GM19099 (cell line): ENCODE measurements around the gene SPDYE4.

Source experiments
- POLR2A ChIP-seq: IDR thresholded peaks from 3 replicates; pipeline ENCODE4 v1.6.1; 2011; ENCODE audit warnings: low read depth; ENCODE audit not compliant: insufficient read length; ENCODE audit errors: extremely low read depth

Gene SPDYE4

GRCh38 chr17:8712698-8713097, 45.6 kb downstream of the SPDYE4 start:
- TF ChIP-seq POLR2A, result no peak

GRCh38 chr17:8711291-8711690, 47.1 kb downstream of the SPDYE4 start:
- TF ChIP-seq POLR2A, result no peak

GRCh38 chr17:8710813-8711212, 47.5 kb downstream of the SPDYE4 start:
- TF ChIP-seq POLR2A, result no peak

- TF ChIP-seq POLR2A, result no peak
Observed at GRCh38 chr17:8709006-8709405, 49.3 kb downstream of the SPDYE4 start.

GRCh38 chr17:8708025-8708461, 50.3 kb downstream of the SPDYE4 start:
- TF ChIP-seq POLR2A, result no peak

- TF ChIP-seq POLR2A, result no peak
Observed at GRCh38 chr17:8707332-8708024, 50.9 kb downstream of the SPDYE4 start.

- TF ChIP-seq POLR2A, result no peak
Observed at GRCh38 chr17:8706431-8706830, 51.9 kb downstream of the SPDYE4 start.

- TF ChIP-seq POLR2A, result no peak
Observed at GRCh38 chr17:8705427-8705826, 52.9 kb downstream of the SPDYE4 start.

GRCh38 chr17:8703001-8703400, 55.3 kb downstream of the SPDYE4 start:
- no peak for TF ChIP-seq POLR2A

GRCh38 chr17:8701754-8702153, 56.6 kb downstream of the SPDYE4 start:
- no peak for TF ChIP-seq POLR2A

GRCh38 chr17:8701221-8701620, 57.1 kb downstream of the SPDYE4 start:
- no peak for TF ChIP-seq POLR2A
